K562 (cell line): ENCODE data around the gene DVL2. TPM values are rescaled to one million over a fixed set of nuclear protein-coding genes. Genes with fewer than 3 reads are reported as not detected.
A peak's percentile ranks its signal among the peaks of the same experiment; 100 is the strongest.

Source experiments
- ATAC-seq: fragments of 200-7000 bp; cut with Tn5 transposase; 3 replicates; pipeline ENCODE4 v1.9.1; 2020; ENCODE audit warnings: moderate library complexity
- BruUV-seq: library from RNA; stranded (reverse); fragments of 400-500 nt; replicated peaks from 2 replicates; lab custom pipeline; 2021; lab: Mats Ljungman, UMichigan
- CTCF ChIA-PET: fragments of 300-600 bp; formaldehyde crosslinking; extraction: SDS; loops from one replicate; lab custom pipeline; 2021; ENCODE audit warnings: low intra/inter-chr PET ratio; lab: Yijun Ruan, JAX
- POLR2A ChIA-PET: fragments of 300-600, 350-650 bp; sonication (Branson Sonifier 250); formaldehyde crosslinking; extraction: SDS; loops from one replicate; lab custom pipeline; 2021; ENCODE audit warnings: antibody characterized with exemption, inconsistent platforms; lab: Yijun Ruan, JAX
- DNase-seq, 4 experiments: peaks; one replicate each; pipeline versions ENCODE4 v3.0.0 to v3.0.0-alpha.2; 2011 to 2018; ENCODE audit warnings: low spot score in 3 of 4, mixed read lengths in 3 of 4; ENCODE audit errors: extremely low read depth in 1 of 4
- FAIRE-seq: peaks from 2 replicates; lab custom pipeline; 2011; peaks lifted over from hg19 to GRCh38; lab: Jason Lieb, UNC
- H2AFZ ChIP-seq: 2 replicates; pipeline ENCODE4 v1.6.0; 2011; ENCODE audit warnings: low read depth, low read length, control low read depth, inconsistent platforms
- H3K27ac ChIP-seq: fragments of 200-600 bp; 3 replicates; pipeline ENCODE4 v1.8.0; 2011; ENCODE audit warnings: low read depth, mild to moderate bottlenecking, control low read depth, inconsistent platforms, low read length, moderate library complexity, mixed read lengths; ENCODE audit errors: extremely low read depth
- H3K27me3 ChIP-seq, 2 experiments: fragments of 300-600 bp in 1 of 2; 2 replicates in 1 of 2; 3 replicates in 1 of 2; pipeline versions ENCODE4 v1.6.0 to v1.8.0; 2011; ENCODE audit warnings: inconsistent platforms in 2 of 2, low read length in 2 of 2, mild to moderate bottlenecking in 1 of 2, mixed read lengths in 1 of 2, moderate library complexity in 1 of 2; ENCODE audit not compliant: control insufficient read depth in 2 of 2, insufficient read depth in 2 of 2
- H3K36me3 ChIP-seq: fragments of 300-600 bp; 3 replicates; pipeline ENCODE4 v1.8.0; 2011; ENCODE audit warnings: mild to moderate bottlenecking, low read length, inconsistent platforms; ENCODE audit not compliant: control insufficient read depth, insufficient read depth
- H3K4me1 ChIP-seq, 2 experiments: fragments of 200-600 bp in 1 of 2; replicated peaks in 1 of 2; 2 replicates in 1 of 2; 3 replicates in 1 of 2; pipeline versions ENCODE4 v1.5.1 to v1.8.0; 2011; ENCODE audit warnings: inconsistent platforms in 2 of 2, low read length in 2 of 2, mild to moderate bottlenecking in 1 of 2, mixed read lengths in 1 of 2, moderate library complexity in 1 of 2; ENCODE audit not compliant: control insufficient read depth in 2 of 2, insufficient read depth in 2 of 2
- H3K4me2 ChIP-seq: 2 replicates; pipeline ENCODE4 v1.6.1; 2011; ENCODE audit warnings: low read length, control low read depth, inconsistent platforms, mixed read lengths; ENCODE audit not compliant: insufficient read depth
- H3K4me3 ChIP-seq: fragments of 200-600 bp; sonication (generic), shearing (Covaris generic); 2 replicates; pipeline ENCODE4 v1.5.1; 2016; ENCODE audit warnings: control low read depth, inconsistent platforms
- H3K79me2 ChIP-seq: fragments of 200-600 bp; 3 replicates; pipeline ENCODE4 v1.8.0; 2011; ENCODE audit warnings: low read length, inconsistent platforms; ENCODE audit not compliant: control insufficient read depth, insufficient read depth
- H3K9ac ChIP-seq, 2 experiments: 2 replicates each; pipeline versions ENCODE4 v1.6.0 to v1.6.1; 2011; ENCODE audit warnings: low read depth in 2 of 2, low read length in 2 of 2, control low read depth in 1 of 2, inconsistent platforms in 1 of 2, mild to moderate bottlenecking in 1 of 2, mixed read lengths in 1 of 2; ENCODE audit not compliant: insufficient read depth in 1 of 2
- H3K9me1 ChIP-seq: one replicate; pipeline ENCODE4 v1.6.0; 2011; ENCODE audit warnings: inconsistent platforms, mild to moderate bottlenecking, low read length, moderate library complexity; ENCODE audit not compliant: control insufficient read depth, insufficient read depth
- H3K9me3 ChIP-seq: replicated peaks from 2 replicates; pipeline ENCODE4 v1.5.1; 2011; ENCODE audit warnings: low read depth, low read length, inconsistent platforms; ENCODE audit not compliant: control insufficient read depth, insufficient read depth
- H4K20me1 ChIP-seq: replicated peaks from 2 replicates; pipeline ENCODE4 v1.6.1; 2011; ENCODE audit warnings: low read length, inconsistent platforms, mixed read lengths; ENCODE audit not compliant: control insufficient read depth, insufficient read depth
- AFF4 ChIP-seq: sonication (generic); formaldehyde crosslinking; IDR thresholded peaks from 2 replicates; pipeline ENCODE4 v1.8.0; 2023; ENCODE audit warnings: mild to moderate bottlenecking, missing genetic modification reagents
- C11orf30 ChIP-seq: fragments of 450-650 bp; IDR thresholded peaks from 2 replicates; pipeline ENCODE4 v1.6.1; 2016; ENCODE audit warnings: low read depth, mild to moderate bottlenecking
- CTCF ChIP-seq, 3 experiments: IDR thresholded peaks in 2 of 3; conservative IDR thresholded peaks in 1 of 3; 2 replicates each; pipeline ENCODE4 v1.5.1; 2011 to 2012; ENCODE audit warnings: low read length in 3 of 3, mild to moderate bottlenecking in 3 of 3, control low read depth in 2 of 3, improper control_type of control experiment in 1 of 3, inconsistent platforms in 1 of 3, low read depth in 1 of 3, mixed read lengths in 1 of 3, moderate library complexity in 1 of 3; ENCODE audit not compliant: insufficient read depth in 2 of 3
- ERF ChIP-seq: fragments of 450-650 bp; formaldehyde crosslinking; IDR thresholded peaks from 2 replicates; pipeline ENCODE4 v1.4.0; 2020; ENCODE audit warnings: mild to moderate bottlenecking, mixed read lengths
- POLR2G ChIP-seq: fragments of 200-400 bp; formaldehyde crosslinking; IDR thresholded peaks from 2 replicates; pipeline ENCODE4 v1.6.1; 2017; ENCODE audit warnings: low read depth, mild to moderate bottlenecking, antibody characterized with exemption, low read length, moderate library complexity
- RAD21 ChIP-seq, 2 experiments: fragments of 250-450 bp in 1 of 2; fragments of 450-650 bp in 1 of 2; sonication (Bioruptor Pico) in 1 of 2; formaldehyde crosslinking in 1 of 2; IDR thresholded peaks in 1 of 2; conservative IDR thresholded peaks in 1 of 2; 2 replicates each; pipeline versions ENCODE4 v1.4.0 to v1.8.0; 2020 to 2022; ENCODE audit warnings: mild to moderate bottlenecking in 2 of 2, moderate library complexity in 1 of 2
- ZNF699 ChIP-seq: fragments of 250-450 bp; sonication (Bioruptor Pico); IDR thresholded peaks from 2 replicates; pipeline ENCODE4 v1.8.0; 2021; ENCODE audit warnings: mild to moderate bottlenecking, moderate library complexity; ENCODE audit not compliant: insufficient replicate concordance
- WGBS: fragments of 100-300 bp; shearing (Covaris generic); methylation state at CpG from one replicate; pipeline ENCODE4 v1.1.6; 2016; ENCODE audit warnings: low coverage, mixed read lengths; ENCODE audit not compliant: insufficient coverage; ENCODE audit errors: missing lambda C conversion rate; 5-methylcytosine and 5-hydroxymethylcytosine counted together
- in situ Hi-C: fragments of 300-500 bp; cut with MboI; formaldehyde crosslinking; loops from 4 replicates; pipeline ENCODE4 v1.15.0; 2018; ENCODE audit warnings: inconsistent platforms, mixed read lengths
- intact Hi-C: fragments of 100-400 bp; cut with micrococcal nuclease; formaldehyde crosslinking; loops from 2 replicates; pipeline ENCODE4 v1.14.2; 2022
- polyA plus RNA-seq, 8 experiments: library from polyadenylated mRNA; depleted of rRNA in 4 of 8; stranded (reverse) in 5 of 8; unstranded in 3 of 8; fragments of >200 nt; fragmentation: Nextera tagmentation in 2 of 8; fragmentation: Illumina TruSeq in 1 of 8; extraction: Ambion mirVana in 2 of 8; extraction: Trizol in 1 of 8; gene quantifications; 2 replicates each; pipeline versions ENCODE4 v1.2.1 to v1.2.3, GENCODE V29; 2011 to 2014; ENCODE audit warnings: inconsistent platforms in 1 of 8, missing spikeins in 1 of 8
- total RNA-seq, 7 experiments: library from RNA; depleted of rRNA in 6 of 7; stranded (reverse); fragments of >200 nt in 6 of 7; fragmentation: Illumina TruSeq in 2 of 7; extraction: Trizol in 2 of 7; gene quantifications; 2 replicates each; pipeline versions ENCODE4 v1.2.1 to v1.2.3, GENCODE V29; 2011 to 2021; ENCODE audit warnings: low replicate concordance in 1 of 7
- TF ChIP-seq, protein P1 (sequence below): fragments of 450-650 bp; formaldehyde crosslinking; IDR thresholded peaks from 2 replicates; pipeline ENCODE4 v1.4.0; 2022; ENCODE audit warnings: mild to moderate bottlenecking, moderate library complexity
- TF ChIP-seq, protein P2 (sequence below): fragments of 200-800 bp; sonication (Bioruptor generic); IDR thresholded peaks from 2 replicates; pipeline ENCODE4 v1.6.1; 2017; ENCODE audit warnings: missing genetic modification characterization, missing compliant biosample characterization

Gene DVL2
- total and polyA plus RNA-seq, 9 of the 15 experiments (the other 6 are each of a cell fraction or from before 2014, with no cell fraction given) = 1.3 to 49.5 (median 24.3) TPM

DNA sequence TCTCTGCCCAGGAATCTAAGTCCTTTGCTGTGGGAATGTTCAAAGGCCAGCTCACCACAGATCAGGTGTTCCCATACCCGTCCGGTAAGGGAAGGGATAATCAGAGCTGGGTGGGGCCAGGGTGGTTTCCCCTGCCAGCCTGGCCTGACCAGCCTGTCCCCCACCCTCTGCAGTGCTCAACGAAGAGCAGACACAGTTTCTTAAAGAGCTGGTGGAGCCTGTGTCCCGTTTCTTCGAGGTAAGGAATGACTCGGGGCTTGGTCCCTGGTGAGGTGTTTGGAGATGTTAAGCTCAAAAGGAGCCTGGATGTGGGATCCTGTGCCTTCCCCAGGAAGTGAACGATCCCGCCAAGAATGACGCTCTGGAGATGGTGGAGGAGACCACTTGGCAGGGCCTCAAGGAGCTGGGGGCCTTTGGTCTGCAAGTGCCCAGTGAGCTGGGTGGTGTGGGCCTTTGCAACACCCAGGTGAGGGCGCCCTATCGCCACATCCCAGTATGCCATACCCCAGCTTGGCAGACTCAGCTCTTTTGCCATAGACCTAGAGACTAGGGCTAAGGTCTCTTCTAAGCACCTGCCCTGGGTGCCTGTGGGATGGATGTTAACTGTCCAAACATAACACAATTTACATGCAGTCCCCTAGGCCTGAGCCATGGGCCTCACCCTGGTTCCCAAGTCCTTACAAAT is 13.6 kb downstream of the DVL2 start:
- ChIA-PET CTCF (no interaction called here), POLR2A (interaction anchor here (0.6 to 7.7 kb wide), 7 partner anchors 10 to 116 kb away, joined by 3 to 73 read pairs (median 5); partner anchors contain the start of genes ACAP1, DVL2, GABARAP and PHF23)
- Histone ChIP-seq H3K9me3 (no peaks in the 10 kb centered on the region), H3K27ac (peak overlapping the region; percentile 90), H3K4me3 (peak overlapping the region; percentile 87), H3K36me3 (peaks cover 52% of the 10 kb centered on the region; the same call in 2 of the 3 replicates), H3K27me3 (no peaks in the 10 kb centered on the region), H3K4me1 (peaks cover 33 to 52% of the 10 kb centered on the region in 2 experiments), H3K9me1 (peaks cover 6% of the 10 kb centered on the region), H2AFZ (no peak overlapping the region), H4K20me1 (peaks cover 6% of the 10 kb centered on the region), H3K4me2 (peak overlapping the region; percentile 93), H3K79me2 (peaks cover 37% of the 10 kb centered on the region), H3K9ac (peak overlapping the region; percentile 90 to 99)
- in situ Hi-C loops = no loop called here
- FAIRE-seq (no peak), ATAC-seq (peak; percentile 23), DNase-seq (peak in 2 of 4 experiments; percentile 34 to 44)
- WGBS = 14% methylated on average over 6 of the region's 11 CpGs
- intact Hi-C loops = no loop called here
- no TSS peak for BruUV-seq
- TF ChIP-seq RAD21 (CRISPR knock-in tag; conservative IDR thresholded peaks at IDR 0.05 in 1 of 2, IDR thresholded peaks at IDR 0.05 in 1 of 2) = peak; percentile 7 to 44; a peak in 2 of 4 replicates
- no peak for TF ChIP-seq ZNF699 (CRISPR knock-in tag)
- TF ChIP-seq C11orf30 = peak; percentile 17; the same call in 1 of the 2 replicates
- TF ChIP-seq, protein P1, sequence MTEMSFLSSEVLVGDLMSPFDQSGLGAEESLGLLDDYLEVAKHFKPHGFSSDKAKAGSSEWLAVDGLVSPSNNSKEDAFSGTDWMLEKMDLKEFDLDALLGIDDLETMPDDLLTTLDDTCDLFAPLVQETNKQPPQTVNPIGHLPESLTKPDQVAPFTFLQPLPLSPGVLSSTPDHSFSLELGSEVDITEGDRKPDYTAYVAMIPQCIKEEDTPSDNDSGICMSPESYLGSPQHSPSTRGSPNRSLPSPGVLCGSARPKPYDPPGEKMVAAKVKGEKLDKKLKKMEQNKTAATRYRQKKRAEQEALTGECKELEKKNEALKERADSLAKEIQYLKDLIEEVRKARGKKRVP (CRISPR knock-in tag) = 0 out of 2 replicates have a peak, but pooled peaks have one; percentile 11
- TF ChIP-seq, protein P2, sequence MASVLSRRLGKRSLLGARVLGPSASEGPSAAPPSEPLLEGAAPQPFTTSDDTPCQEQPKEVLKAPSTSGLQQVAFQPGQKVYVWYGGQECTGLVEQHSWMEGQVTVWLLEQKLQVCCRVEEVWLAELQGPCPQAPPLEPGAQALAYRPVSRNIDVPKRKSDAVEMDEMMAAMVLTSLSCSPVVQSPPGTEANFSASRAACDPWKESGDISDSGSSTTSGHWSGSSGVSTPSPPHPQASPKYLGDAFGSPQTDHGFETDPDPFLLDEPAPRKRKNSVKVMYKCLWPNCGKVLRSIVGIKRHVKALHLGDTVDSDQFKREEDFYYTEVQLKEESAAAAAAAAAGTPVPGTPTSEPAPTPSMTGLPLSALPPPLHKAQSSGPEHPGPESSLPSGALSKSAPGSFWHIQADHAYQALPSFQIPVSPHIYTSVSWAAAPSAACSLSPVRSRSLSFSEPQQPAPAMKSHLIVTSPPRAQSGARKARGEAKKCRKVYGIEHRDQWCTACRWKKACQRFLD (CRISPR knock-in tag) = 0 out of 2 replicates have a peak, but pooled peaks have one; percentile 32
- TF ChIP-seq AFF4 = no peak; the same call in 1 of the 2 replicates
- TF ChIP-seq CTCF (IDR thresholded peaks at IDR 0.05 in 2 of 3, conservative IDR thresholded peaks at IDR 0.05 in 1 of 3; ENCODE audit: insufficient read depth in 2 of 3, low read depth in 1 of 3, low read length in 3 of 3) = peak; percentile 25 to 41 (median 29); a peak in 3 of 6 replicates
- TF ChIP-seq ERF (CRISPR knock-in tag) = 0 out of 2 replicates have a peak, but pooled peaks have one; percentile 45
- TF ChIP-seq POLR2G = peak; percentile 34; the same call in 1 of the 2 replicates
